SK-N-SH (cell line): ENCODE measurements around the gene GPR87. TPM values are rescaled to one million over a fixed set of nuclear protein-coding genes. Genes with fewer than 3 reads are reported as not detected.

ENCODE experiments used
- CTCF ChIA-PET: fragments of 300-600, 350-600 bp; formaldehyde crosslinking; extraction: SDS; loops from one replicate; lab custom pipeline; 2021; lab: Yijun Ruan, JAX
- POLR2A ChIA-PET: fragments of 350-600 bp; sonication (Branson Sonifier 250); formaldehyde crosslinking; extraction: SDS; loops from one replicate; lab custom pipeline; 2020; ENCODE audit warnings: antibody characterized with exemption, inconsistent platforms; lab: Yijun Ruan, JAX
- DNase-seq: peaks from one replicate; pipeline ENCODE4 v3.0.0; 2012
- H2AFZ ChIP-seq: fragments of 200-600 bp; sonication (generic); 2 replicates; pipeline ENCODE4 v1.8.1; 2016; ENCODE audit warnings: antibody characterized with exemption, mild to moderate bottlenecking, low read depth
- H3F3A ChIP-seq: fragments of 200-600 bp; sonication (generic); replicated peaks from 2 replicates; pipeline ENCODE3; 2016; ENCODE audit warnings: antibody characterized with exemption, mild to moderate bottlenecking; ENCODE audit not compliant: insufficient read depth
- H3K27ac ChIP-seq, 2 experiments: fragments of 200-500 bp in 1 of 2; fragments of 200-600 bp in 1 of 2; sonication (Bioruptor generic) in 1 of 2; sonication (generic), shearing (Covaris generic) in 1 of 2; 2 replicates each; pipeline versions ENCODE4 v1.5.1 to v1.6.1; 2014 to 2016; ENCODE audit warnings: low read depth in 2 of 2, inconsistent platforms in 1 of 2, low read length in 1 of 2, mild to moderate bottlenecking in 1 of 2, mixed read lengths in 1 of 2
- H3K27me3 ChIP-seq: fragments of 200-600 bp; sonication (generic), shearing (Covaris generic); 2 replicates; pipeline ENCODE4 v1.6.1; 2016; ENCODE audit warnings: mixed run types; ENCODE audit not compliant: insufficient read depth
- H3K36me3 ChIP-seq, 2 experiments: fragments of 200-500 bp in 1 of 2; fragments of 200-600 bp in 1 of 2; sonication (Bioruptor generic) in 1 of 2; sonication (generic) in 1 of 2; replicated peaks in 1 of 2; 2 replicates each; pipeline versions ENCODE3 to v1.5.1; 2014 to 2016; ENCODE audit warnings: low read length in 1 of 2, mild to moderate bottlenecking in 1 of 2; ENCODE audit not compliant: insufficient read depth in 2 of 2, control insufficient read depth in 1 of 2
- H3K4me1 ChIP-seq, 2 experiments: fragments of 200-500 bp in 1 of 2; fragments of 200-600 bp in 1 of 2; sonication (Bioruptor generic) in 1 of 2; sonication (generic), shearing (Covaris generic) in 1 of 2; 2 replicates each; pipeline versions ENCODE4 v1.5.1 to v1.6.1; 2014 to 2016; ENCODE audit warnings: low read depth in 1 of 2, low read length in 1 of 2, mixed run types in 1 of 2; ENCODE audit not compliant: insufficient read depth in 2 of 2, control insufficient read depth in 1 of 2
- H3K4me2 ChIP-seq: fragments of 200-600 bp; sonication (generic), shearing (Covaris generic); 2 replicates; pipeline ENCODE4 v1.6.1; 2017; ENCODE audit warnings: mixed run types
- H3K4me3 ChIP-seq, 2 experiments: fragments of 200-500 bp in 1 of 2; fragments of 200-600 bp in 1 of 2; sonication (Bioruptor generic) in 1 of 2; sonication (generic), shearing (Covaris generic) in 1 of 2; 2 replicates each; pipeline versions ENCODE4 v1.5.1 to v1.8.1; 2014 to 2016; ENCODE audit warnings: low read depth in 2 of 2, inconsistent platforms in 1 of 2, low read length in 1 of 2, mild to moderate bottlenecking in 1 of 2, mixed read lengths in 1 of 2, moderate library complexity in 1 of 2
- H3K79me2 ChIP-seq: fragments of 200-600 bp; sonication (generic); 2 replicates; pipeline ENCODE4 v1.8.1; 2017; ENCODE audit warnings: mild to moderate bottlenecking; ENCODE audit not compliant: insufficient read depth
- H3K9ac ChIP-seq: fragments of 200-600 bp; sonication (generic); 2 replicates; pipeline ENCODE4 v1.6.1; 2017; ENCODE audit warnings: mixed run types
- H3K9me2 ChIP-seq: fragments of 200-600 bp; sonication (generic); 2 replicates; pipeline ENCODE4 v1.6.1; 2017; ENCODE audit warnings: mixed run types
- H3K9me3 ChIP-seq: fragments of 200-600 bp; sonication (generic); 2 replicates; pipeline ENCODE4 v1.6.1; 2017; ENCODE audit warnings: mixed run types, mild to moderate bottlenecking, moderate library complexity
- H4K20me1 ChIP-seq: fragments of 200-600 bp; sonication (generic); 2 replicates; pipeline ENCODE4 v1.6.1; 2017; ENCODE audit warnings: mild to moderate bottlenecking, mixed run types; ENCODE audit not compliant: insufficient read depth
- ELF1 ChIP-seq: IDR thresholded peaks from 2 replicates; pipeline ENCODE4 v1.4.0; 2012
- EP300 ChIP-seq, 2 experiments: IDR thresholded peaks; 2 replicates each; pipeline versions ENCODE4 v1.4.0 to v1.6.1; 2012; ENCODE audit warnings: borderline replicate concordance in 1 of 2, low read depth in 1 of 2, low read length in 1 of 2
- FOXJ3 ChIP-seq: sonication (generic); formaldehyde crosslinking; IDR thresholded peaks from 2 replicates; pipeline ENCODE4 v1.5.1; 2020; ENCODE audit warnings: mild to moderate bottlenecking, missing genetic modification reagents
- GATA2 ChIP-seq: sonication (generic); formaldehyde crosslinking; IDR thresholded peaks from 2 replicates; pipeline ENCODE4 v1.5.0; 2020; ENCODE audit warnings: mild to moderate bottlenecking, missing genetic modification reagents
- RFX5 ChIP-seq: IDR thresholded peaks from 2 replicates; pipeline ENCODE4 v1.6.1; 2012; ENCODE audit warnings: mild to moderate bottlenecking, improper control_type of control experiment, low read length
- TAF1 ChIP-seq: IDR thresholded peaks from 2 replicates; pipeline ENCODE4 v1.6.1; 2012; ENCODE audit warnings: low read depth, mild to moderate bottlenecking, low read length, moderate library complexity, borderline replicate concordance
- TEAD4 ChIP-seq: IDR thresholded peaks from 2 replicates; pipeline ENCODE4 v1.4.0; 2012; ENCODE audit warnings: mild to moderate bottlenecking, borderline replicate concordance; ENCODE audit not compliant: insufficient read depth
- YY1 ChIP-seq: IDR thresholded peaks from 2 replicates; pipeline ENCODE4 v1.4.0; 2012; ENCODE audit warnings: low read depth, mild to moderate bottlenecking
- WGBS: methylation state at CpG from one replicate; pipeline ENCODE4 v1.1.6; 2017; ENCODE audit warnings: low lambda C conversion rate; 5-methylcytosine and 5-hydroxymethylcytosine counted together
- polyA plus RNA-seq, 3 experiments: library from polyadenylated mRNA; depleted of rRNA; stranded (reverse); fragments of >200 nt; gene quantifications; 2 replicates each; pipeline ENCODE4 v1.2.3, GENCODE V29; 2012
- TF ChIP-seq, protein P1 (sequence below): IDR thresholded peaks from 2 replicates; pipeline ENCODE4 v1.4.0; 2012; ENCODE audit warnings: low read depth, borderline replicate concordance
- TF ChIP-seq, protein P2 (sequence below): fragments of 200-600 bp; sonication (generic); IDR thresholded peaks from 2 replicates; pipeline ENCODE4 v1.6.1; 2017; ENCODE audit warnings: antibody characterized with exemption, mild to moderate bottlenecking, moderate library complexity
- TF ChIP-seq, protein P3 (sequence below): fragments of 150-350 bp; IDR thresholded peaks from 2 replicates; pipeline ENCODE4 v1.6.1; 2016; ENCODE audit warnings: mild to moderate bottlenecking, low read depth, low read length

The GPR87 gene
- polyA plus RNA-seq, 1 of the 3 experiments (the other 2 are of a cell fraction), result 2.3 TPM

DNA sequence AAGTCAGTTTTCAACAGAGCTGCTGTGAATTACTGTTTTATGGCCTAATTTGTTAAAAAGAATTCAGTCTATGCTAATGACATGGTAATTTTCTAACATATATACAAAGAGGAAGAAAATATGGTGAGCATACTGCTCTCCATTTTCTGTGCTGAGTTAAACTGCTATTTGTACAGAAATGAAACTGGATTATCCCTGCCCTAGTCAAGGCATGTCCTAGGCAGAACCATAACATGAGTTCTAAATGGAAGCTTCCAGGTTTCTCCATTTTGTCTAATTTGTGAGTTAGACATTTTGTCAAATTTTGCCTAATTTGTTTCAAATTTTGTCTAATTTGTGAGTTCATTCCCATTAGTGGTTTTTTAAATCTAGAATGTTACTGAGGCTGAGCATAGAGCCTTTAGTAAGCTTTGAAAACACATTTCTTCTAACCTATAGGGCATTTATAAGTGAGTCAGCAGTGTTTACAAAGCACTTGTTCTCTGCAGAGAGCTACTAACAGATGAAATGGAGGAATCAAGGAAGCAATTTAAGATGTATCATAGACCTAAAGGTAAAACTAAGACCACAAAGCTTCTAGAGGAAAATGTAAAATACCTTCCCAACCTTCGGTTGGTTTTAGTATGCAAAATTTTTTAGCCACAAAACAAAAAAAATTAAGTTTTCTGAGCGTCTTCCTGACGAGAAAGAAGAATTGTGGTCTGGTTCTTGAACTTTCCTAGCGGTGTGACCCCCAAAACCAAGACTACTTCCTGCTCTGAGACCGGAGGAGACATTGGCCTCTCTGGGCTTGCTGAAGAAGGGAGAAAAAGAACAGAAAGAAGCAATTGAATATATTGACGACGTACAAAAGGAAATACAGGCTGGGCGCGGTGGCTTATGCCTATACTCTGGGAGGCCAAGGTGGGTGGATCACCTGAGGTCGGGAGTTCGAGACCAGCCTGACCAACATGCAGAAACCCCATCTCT is 48.1 kb downstream of the GPR87 start (continued):
- TF ChIP-seq FOXJ3 (CRISPR knock-in tag), result no peak
- no peak for TF ChIP-seq TAF1
- no peak for TF ChIP-seq YY1
- no peak for TF ChIP-seq EP300 (IDR thresholded peaks at IDR 0.05; ENCODE audit: borderline replicate concordance in 1 of 2, low read depth in 1 of 2, low read length in 1 of 2)

DNA sequence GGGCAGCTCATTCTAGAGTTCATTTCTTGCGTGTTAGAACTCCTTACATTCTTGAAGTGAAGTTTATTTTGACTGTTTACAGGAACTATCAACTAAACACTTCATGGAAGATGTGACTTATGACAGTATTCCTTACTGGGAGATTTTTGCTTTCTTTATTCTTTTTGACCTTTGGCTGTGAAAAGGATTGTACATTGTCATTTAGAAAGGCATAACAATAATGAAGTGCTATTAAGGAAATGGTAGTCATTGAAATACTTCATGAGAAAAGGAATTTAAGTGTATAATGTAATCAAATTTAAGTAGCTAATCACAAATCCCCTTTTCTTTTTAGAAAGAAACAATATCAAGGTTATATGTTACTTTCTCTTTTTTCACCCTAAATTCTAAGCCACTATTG is 49.6 kb downstream of the GPR87 start:
- Histone ChIP-seq H4K20me1 (no peaks in the 10 kb centered on the region), H3K36me3 (no peaks in the 10 kb centered on the region), H2AFZ (no peak overlapping the region), H3K27ac (no peak overlapping the region), H3K79me2 (no peaks in the 10 kb centered on the region), H3K9me2 (no peaks in the 10 kb centered on the region), H3K9me3 (no peaks in the 10 kb centered on the region), H3K4me3 (no peak overlapping the region), H3K27me3 (peaks cover 4% of the 10 kb centered on the region; the same call in 1 of the 2 replicates), H3K4me1 (peaks cover 0 to 6% of the 10 kb centered on the region in 2 experiments; a peak in 2 of 4 replicates), H3F3A (no peaks in the 10 kb centered on the region), H3K9ac (no peak overlapping the region), H3K4me2 (no peak overlapping the region)
- TF ChIP-seq ELF1 (no peak), TEAD4 (no peak), GATA2 (CRISPR knock-in tag) (no peak), FOXJ3 (CRISPR knock-in tag) (no peak), RFX5 (no peak)
- TF ChIP-seq, protein P1, sequence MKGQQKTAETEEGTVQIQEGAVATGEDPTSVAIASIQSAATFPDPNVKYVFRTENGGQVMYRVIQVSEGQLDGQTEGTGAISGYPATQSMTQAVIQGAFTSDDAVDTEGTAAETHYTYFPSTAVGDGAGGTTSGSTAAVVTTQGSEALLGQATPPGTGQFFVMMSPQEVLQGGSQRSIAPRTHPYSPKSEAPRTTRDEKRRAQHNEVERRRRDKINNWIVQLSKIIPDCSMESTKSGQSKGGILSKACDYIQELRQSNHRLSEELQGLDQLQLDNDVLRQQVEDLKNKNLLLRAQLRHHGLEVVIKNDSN, result no peak
- TF ChIP-seq, protein P2, sequence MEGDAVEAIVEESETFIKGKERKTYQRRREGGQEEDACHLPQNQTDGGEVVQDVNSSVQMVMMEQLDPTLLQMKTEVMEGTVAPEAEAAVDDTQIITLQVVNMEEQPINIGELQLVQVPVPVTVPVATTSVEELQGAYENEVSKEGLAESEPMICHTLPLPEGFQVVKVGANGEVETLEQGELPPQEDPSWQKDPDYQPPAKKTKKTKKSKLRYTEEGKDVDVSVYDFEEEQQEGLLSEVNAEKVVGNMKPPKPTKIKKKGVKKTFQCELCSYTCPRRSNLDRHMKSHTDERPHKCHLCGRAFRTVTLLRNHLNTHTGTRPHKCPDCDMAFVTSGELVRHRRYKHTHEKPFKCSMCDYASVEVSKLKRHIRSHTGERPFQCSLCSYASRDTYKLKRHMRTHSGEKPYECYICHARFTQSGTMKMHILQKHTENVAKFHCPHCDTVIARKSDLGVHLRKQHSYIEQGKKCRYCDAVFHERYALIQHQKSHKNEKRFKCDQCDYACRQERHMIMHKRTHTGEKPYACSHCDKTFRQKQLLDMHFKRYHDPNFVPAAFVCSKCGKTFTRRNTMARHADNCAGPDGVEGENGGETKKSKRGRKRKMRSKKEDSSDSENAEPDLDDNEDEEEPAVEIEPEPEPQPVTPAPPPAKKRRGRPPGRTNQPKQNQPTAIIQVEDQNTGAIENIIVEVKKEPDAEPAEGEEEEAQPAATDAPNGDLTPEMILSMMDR, result no peak
- TF ChIP-seq, protein P3, sequence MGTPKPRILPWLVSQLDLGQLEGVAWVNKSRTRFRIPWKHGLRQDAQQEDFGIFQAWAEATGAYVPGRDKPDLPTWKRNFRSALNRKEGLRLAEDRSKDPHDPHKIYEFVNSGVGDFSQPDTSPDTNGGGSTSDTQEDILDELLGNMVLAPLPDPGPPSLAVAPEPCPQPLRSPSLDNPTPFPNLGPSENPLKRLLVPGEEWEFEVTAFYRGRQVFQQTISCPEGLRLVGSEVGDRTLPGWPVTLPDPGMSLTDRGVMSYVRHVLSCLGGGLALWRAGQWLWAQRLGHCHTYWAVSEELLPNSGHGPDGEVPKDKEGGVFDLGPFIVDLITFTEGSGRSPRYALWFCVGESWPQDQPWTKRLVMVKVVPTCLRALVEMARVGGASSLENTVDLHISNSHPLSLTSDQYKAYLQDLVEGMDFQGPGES, result no peak
- ChIA-PET CTCF (interaction anchor here (1.0 to 2.7 kb wide), 6 partner anchors 9 to 99 kb away, joined by 4 to 15 read pairs (median 6); no protein-coding TSS in a partner anchor), POLR2A (no interaction called here)
- no peak for DNase-seq
- WGBS, result 67% methylated on average over 1 of the region's 1 CpG
